Erythroblast (primary cell): ENCODE measurements around the gene WSCD1.

Experiments
- GATA1 ChIP-seq: IDR thresholded peaks from 2 replicates; pipeline ENCODE4 v1.6.1; 2011; ENCODE audit warnings: low read depth, mild to moderate bottlenecking, control low read depth, low read length, moderate library complexity
- POLR2A ChIP-seq: IDR thresholded peaks from 2 replicates; pipeline ENCODE4 v1.6.1; 2011; ENCODE audit warnings: mild to moderate bottlenecking, low read length

GRCh38 chr17:6172642-6173330, 102.6 kb downstream of the WSCD1 start:
- TF ChIP-seq POLR2A (no peak), GATA1 (no peak)
